CD4-positive, alpha-beta memory T cell (primary cell): ENCODE data around the gene TRIM59. TPM values are rescaled to one million over a fixed set of nuclear protein-coding genes. Genes with fewer than 3 reads are reported as not detected.

Source experiments
- CTCF ChIA-PET: fragments of 350-600 bp; sonication (Branson Sonifier 250); formaldehyde crosslinking; loops from one replicate; lab custom pipeline; 2021; ENCODE audit warnings: inconsistent platforms; ENCODE audit not compliant: partially characterized antibody; lab: Charles Lee
- POLR2A ChIA-PET: fragments of 350-600 bp; sonication (Branson Sonifier 250); formaldehyde crosslinking; loops from one replicate; lab custom pipeline; 2021; ENCODE audit not compliant: partially characterized antibody; lab: Charles Lee
- DNase-seq, 5 donors: peaks; one replicate each; pipeline versions ENCODE4 v3.0.0 to v3.0.0-alpha.2; 2020 to 2022; ENCODE audit warnings: mixed read lengths in 1 of 5
- H3K27ac ChIP-seq: one replicate; pipeline ENCODE4 v1.7.0; 2013; ENCODE audit warnings: low read depth, low read length
- H3K27me3 ChIP-seq: 2 replicates; pipeline ENCODE4 v1.7.0; 2013; ENCODE audit warnings: mild to moderate bottlenecking, low read length, moderate library complexity; ENCODE audit not compliant: insufficient read depth
- H3K36me3 ChIP-seq: 2 replicates; pipeline ENCODE4 v1.7.0; 2013; ENCODE audit warnings: mild to moderate bottlenecking, low read length, moderate library complexity; ENCODE audit not compliant: insufficient read depth
- H3K4me1 ChIP-seq: 2 replicates; pipeline ENCODE4 v1.7.0; 2013; ENCODE audit warnings: mild to moderate bottlenecking, low read length, moderate library complexity; ENCODE audit not compliant: insufficient read depth
- H3K4me3 ChIP-seq, 2 donors: one replicate each; pipeline ENCODE4 v1.7.0; 2013; ENCODE audit warnings: low read length in 2 of 2, mild to moderate bottlenecking in 1 of 2
- H3K9me3 ChIP-seq, 2 donors: one replicate each; pipeline ENCODE4 v1.7.0; 2013; ENCODE audit warnings: low read length in 2 of 2, control low read depth in 1 of 2; ENCODE audit not compliant: control insufficient read depth in 1 of 2
- H3K27ac Mint-ChIP-seq, 7 donors: one replicate each; pipeline ENCODE4 v1.8.0; 2020 to 2021; ENCODE audit warnings: mixed read lengths in 7 of 7, mild to moderate bottlenecking in 6 of 7, inconsistent platforms in 3 of 7, moderate library complexity in 3 of 7
- H3K27me3 Mint-ChIP-seq, 2 donors: one replicate each; pipeline ENCODE4 v1.8.0; 2020 to 2021; ENCODE audit warnings: mixed read lengths in 2 of 2
- H3K36me3 Mint-ChIP-seq, 2 donors: one replicate each; pipeline ENCODE4 v1.8.0; 2020 to 2021; ENCODE audit warnings: mixed read lengths in 2 of 2, inconsistent platforms in 1 of 2, mild to moderate bottlenecking in 1 of 2
- H3K4me1 Mint-ChIP-seq, 4 donors: one replicate each; pipeline ENCODE4 v1.8.0; 2020 to 2021; ENCODE audit warnings: mixed read lengths in 4 of 4, mild to moderate bottlenecking in 1 of 4
- H3K4me3 Mint-ChIP-seq, 8 donors: one replicate each; pipeline ENCODE4 v1.8.0; 2020 to 2021; ENCODE audit warnings: mixed read lengths in 8 of 8, mild to moderate bottlenecking in 7 of 8, moderate library complexity in 6 of 8, inconsistent platforms in 3 of 8
- H3K9me3 Mint-ChIP-seq, 8 donors: one replicate each; pipeline ENCODE4 v1.8.0; 2020 to 2021; ENCODE audit warnings: mixed read lengths in 8 of 8, mild to moderate bottlenecking in 5 of 8, inconsistent platforms in 3 of 8, moderate library complexity in 1 of 8
- intact Hi-C: fragments of 100-400 bp; cut with micrococcal nuclease; formaldehyde crosslinking; loops from one replicate; pipeline ENCODE4 v1.15.1; 2023
- polyA plus RNA-seq, 2 donors: library from polyadenylated mRNA; unstranded; fragments of 300-500 nt; fragmentation: Illumina TruSeq; gene quantifications; one replicate each; pipeline ENCODE4 v1.2.3, GENCODE V29; 2021
- total RNA-seq, 2 experiments: library from RNA; stranded (reverse); gene quantifications; one replicate each; pipeline ENCODE4 v1.2.3, GENCODE V29; 2021

TRIM59 gene
- total and polyA plus RNA-seq, 4 experiments from 2014 or later, result 21.6 to 31.5 (median 27.3) TPM

GRCh38 chr3:160480931-160481330 lies 31.3 kb upstream of the TRIM59 start:
- H3K27me3 Mint-ChIP-seq, result peaks cover 8 to 14% of the 10 kb centered on the region in 2 donors
- no peak overlapping the region for H3K4me3 Mint-ChIP-seq
- no peaks in the 10 kb centered on the region for H3K4me1 ChIP-seq
- H3K4me1 Mint-ChIP-seq, result peaks cover 0 to 7% (median 5%) of the 10 kb centered on the region in 4 donors
- H3K36me3 ChIP-seq, result no peaks in the 10 kb centered on the region
- H3K9me3 Mint-ChIP-seq, result peaks cover 0 to 1% (median 0%) of the 10 kb centered on the region in 8 donors
- POLR2A ChIA-PET, result no interaction called here
- no peaks in the 10 kb centered on the region for H3K9me3 ChIP-seq
- DNase-seq, result no peak
- CTCF ChIA-PET, result no interaction called here
- H3K4me3 ChIP-seq, result no peak overlapping the region
- H3K36me3 Mint-ChIP-seq, result peaks cover 0 to 1% of the 10 kb centered on the region in 2 donors
- no peaks in the 10 kb centered on the region for H3K27me3 ChIP-seq
- intact Hi-C loops, result no loop called here
- H3K27ac ChIP-seq, result no peak overlapping the region
- no peak overlapping the region for H3K27ac Mint-ChIP-seq

- no peak overlapping the region for H3K27ac ChIP-seq
- H3K27me3 Mint-ChIP-seq, result peaks cover 8 to 18% of the 10 kb centered on the region in 2 donors
- H3K4me3 Mint-ChIP-seq, result no peak overlapping the region
- POLR2A ChIA-PET, result no interaction called here
- H3K9me3 Mint-ChIP-seq, result peaks cover 0 to 1% (median 0%) of the 10 kb centered on the region in 8 donors
- peaks cover 0 to 1% of the 10 kb centered on the region in 2 donors for H3K36me3 Mint-ChIP-seq
- no peaks in the 10 kb centered on the region for H3K27me3 ChIP-seq
- H3K4me1 Mint-ChIP-seq, result no peaks in the 10 kb centered on the region
- intact Hi-C loops, result no loop called here
- no peak overlapping the region for H3K27ac Mint-ChIP-seq
- no peaks in the 10 kb centered on the region for H3K36me3 ChIP-seq
- H3K4me1 ChIP-seq, result no peaks in the 10 kb centered on the region
- CTCF ChIA-PET, result no interaction called here
- DNase-seq, result no peak
- no peak overlapping the region for H3K4me3 ChIP-seq
- no peaks in the 10 kb centered on the region for H3K9me3 ChIP-seq
Measured at GRCh38 chr3:160479376-160479775, 29.8 kb upstream of the TRIM59 start.

- intact Hi-C loops, result no loop called here
- no peak overlapping the region for H3K27ac ChIP-seq
- no peaks in the 10 kb centered on the region for H3K9me3 Mint-ChIP-seq
- no peaks in the 10 kb centered on the region for H3K36me3 ChIP-seq
- peaks cover 0 to 1% of the 10 kb centered on the region in 2 donors for H3K36me3 Mint-ChIP-seq
- no peaks in the 10 kb centered on the region for H3K4me1 Mint-ChIP-seq
- H3K27me3 Mint-ChIP-seq, result peaks cover 7 to 16% of the 10 kb centered on the region in 2 donors
- no peak overlapping the region for H3K4me3 ChIP-seq
- CTCF ChIA-PET, result no interaction called here
- POLR2A ChIA-PET, result no interaction called here
- no peak for DNase-seq
- no peaks in the 10 kb centered on the region for H3K4me1 ChIP-seq
- no peak overlapping the region for H3K4me3 Mint-ChIP-seq
- H3K27me3 ChIP-seq, result no peaks in the 10 kb centered on the region
- peak overlapping the region in 1 of 7 donors; percentile 44 for H3K27ac Mint-ChIP-seq
- no peaks in the 10 kb centered on the region for H3K9me3 ChIP-seq
Measured at GRCh38 chr3:160478338-160478737, 28.8 kb upstream of the TRIM59 start.

GRCh38 chr3:160477750-160478149 lies 28.2 kb upstream of the TRIM59 start:
- intact Hi-C loops, result no loop called here
- H3K27me3 Mint-ChIP-seq, result peaks cover 6 to 16% of the 10 kb centered on the region in 2 donors
- POLR2A ChIA-PET, result no interaction called here

GRCh38 chr3:160475884-160476283 lies 26.3 kb upstream of the TRIM59 start:
- H3K9me3 ChIP-seq, result no peaks in the 10 kb centered on the region
- no peaks in the 10 kb centered on the region for H3K4me1 ChIP-seq
- intact Hi-C loops, result no loop called here
- peaks cover 0 to 1% of the 10 kb centered on the region in 2 donors for H3K36me3 Mint-ChIP-seq
- no peak overlapping the region for H3K4me3 Mint-ChIP-seq
- peaks cover 6 to 17% of the 10 kb centered on the region in 2 donors for H3K27me3 Mint-ChIP-seq
- H3K27me3 ChIP-seq, result no peaks in the 10 kb centered on the region
- H3K27ac ChIP-seq, result no peak overlapping the region
- ChIA-PET CTCF (no interaction called here), POLR2A (no interaction called here)
- no peak overlapping the region for H3K27ac Mint-ChIP-seq
- DNase-seq, result no peak
- peaks cover 0 to 8% (median 4%) of the 10 kb centered on the region in 8 donors for H3K9me3 Mint-ChIP-seq
- H3K36me3 ChIP-seq, result no peaks in the 10 kb centered on the region
- H3K4me1 Mint-ChIP-seq, result no peaks in the 10 kb centered on the region
- H3K4me3 ChIP-seq, result no peak overlapping the region

More at GRCh38 chr3:160477750-160478149, 28.2 kb upstream of the TRIM59 start:
- no peaks in the 10 kb centered on the region for H3K27me3 ChIP-seq
- peaks cover 0 to 1% of the 10 kb centered on the region in 2 donors for H3K36me3 Mint-ChIP-seq
- no peak overlapping the region for H3K4me3 Mint-ChIP-seq
- H3K27ac ChIP-seq, result no peak overlapping the region
- CTCF ChIA-PET, result interaction anchor here (1.5 kb wide), 1 partner anchor 8 kb away, joined by 3 read pairs; no protein-coding TSS in a partner anchor
- H3K36me3 ChIP-seq, result no peaks in the 10 kb centered on the region
- H3K4me1 ChIP-seq, result no peaks in the 10 kb centered on the region
- H3K27ac Mint-ChIP-seq, result no peak overlapping the region
- H3K4me1 Mint-ChIP-seq, result no peaks in the 10 kb centered on the region
- no peaks in the 10 kb centered on the region for H3K9me3 Mint-ChIP-seq
- H3K4me3 ChIP-seq, result no peak overlapping the region
- no peak for DNase-seq
- H3K9me3 ChIP-seq, result no peaks in the 10 kb centered on the region

- H3K4me3 Mint-ChIP-seq, result no peak overlapping the region
- intact Hi-C loops, result no loop called here
- no peak overlapping the region for H3K4me3 ChIP-seq
- H3K4me1 ChIP-seq, result no peaks in the 10 kb centered on the region
- H3K27me3 ChIP-seq, result no peaks in the 10 kb centered on the region
- H3K9me3 ChIP-seq, result no peaks in the 10 kb centered on the region
- no peaks in the 10 kb centered on the region for H3K36me3 ChIP-seq
- no peak overlapping the region for H3K27ac ChIP-seq
- no peak overlapping the region for H3K27ac Mint-ChIP-seq
- peaks cover under 1 to 15% (median 8%) of the 10 kb centered on the region in 8 donors for H3K9me3 Mint-ChIP-seq
- H3K27me3 Mint-ChIP-seq, result peaks cover 6 to 16% of the 10 kb centered on the region in 2 donors
- POLR2A ChIA-PET, result no interaction called here
- no peak for DNase-seq
- peaks cover 0 to 1% of the 10 kb centered on the region in 2 donors for H3K36me3 Mint-ChIP-seq
- no peaks in the 10 kb centered on the region for H3K4me1 Mint-ChIP-seq
- CTCF ChIA-PET, result no interaction called here
Measured at GRCh38 chr3:160475153-160475552, 25.6 kb upstream of the TRIM59 start.

GRCh38 chr3:160474416-160474838 lies 24.8 kb upstream of the TRIM59 start:
- Mint-ChIP-seq H3K9me3 (peaks cover 5 to 23% (median 14%) of the 10 kb centered on the region in 8 donors), H3K36me3 (peaks cover 3 to 5% of the 10 kb centered on the region in 2 donors), H3K4me3 (no peak overlapping the region), H3K27ac (no peak overlapping the region), H3K4me1 (no peaks in the 10 kb centered on the region), H3K27me3 (peaks cover 7 to 19% of the 10 kb centered on the region in 2 donors)
- H3K4me1 ChIP-seq, result no peaks in the 10 kb centered on the region
- CTCF ChIA-PET, result no interaction called here
- intact Hi-C loops, result no loop called here
- no peaks in the 10 kb centered on the region for H3K9me3 ChIP-seq
- H3K27me3 ChIP-seq, result no peaks in the 10 kb centered on the region
- POLR2A ChIA-PET, result no interaction called here
- DNase-seq, result no peak
- no peak overlapping the region for H3K27ac ChIP-seq
- H3K4me3 ChIP-seq, result no peak overlapping the region
- H3K36me3 ChIP-seq, result no peaks in the 10 kb centered on the region
